GDM1 (cell line): ENCODE data around the gene S100A13.
"Not testable (repeated sequence)": the region's sequence is repeated elsewhere in the genome, so short reads cannot be mapped to it uniquely, and the experiment has no call there.

Experiments
- DNase-seq: peaks from one replicate; lab custom pipeline; 2025; lab: John Stamatoyannopoulos, UW

S100A13 gene

GRCh38 chr1:153626904-153627714 lies at the start of gene S100A13:
Gene S100A13, minus strand, starts transcription at chr1:153627505. Its CDS starts 1,033 bp downstream, at chr1:153626472.
- no peak for DNase-seq

GRCh38 chr1:153673511-153673910 lies 46.2 kb upstream of the S100A13 start:
- no peak for DNase-seq

- DNase-seq = not testable (repeated sequence)
Measured at GRCh38 chr1:153671628-153672353, 44.5 kb upstream of the S100A13 start.

- peak; percentile 96 for DNase-seq
Measured at GRCh38 chr1:153670859-153671627, 43.7 kb upstream of the S100A13 start, which contains the start of gene ILF2. Gene ILF2, minus strand, starts transcription at chr1:153670993. Its CDS starts 71 bp downstream, at chr1:153670922.

- no peak for DNase-seq
Measured at GRCh38 chr1:153670257-153670858, 43.1 kb upstream of the S100A13 start.

GRCh38 chr1:153669606-153670005 lies 42.3 kb upstream of the S100A13 start:
- DNase-seq = no peak

GRCh38 chr1:153668672-153669071 lies 41.4 kb upstream of the S100A13 start:
- DNase-seq = not testable (repeated sequence)

GRCh38 chr1:153667439-153667838 lies 40.1 kb upstream of the S100A13 start:
- DNase-seq = no peak

GRCh38 chr1:153663211-153663610 lies 35.9 kb upstream of the S100A13 start:
- DNase-seq = no peak

- no peak for DNase-seq
Measured at GRCh38 chr1:153662269-153662668, 35.0 kb upstream of the S100A13 start.

- no peak for DNase-seq
Measured at GRCh38 chr1:153661111-153661708, 33.9 kb upstream of the S100A13 start.

- no peak for DNase-seq
Measured at GRCh38 chr1:153659656-153660055, 32.4 kb upstream of the S100A13 start.

- DNase-seq = no peak
Measured at GRCh38 chr1:153659175-153659534, 31.9 kb upstream of the S100A13 start.

GRCh38 chr1:153658400-153659174 lies 31.3 kb upstream of the S100A13 start, which contains the start of gene SNAPIN:
Gene SNAPIN, plus strand, starts transcription at chr1:153658703. Its CDS starts 41 bp downstream, at chr1:153658744.
- DNase-seq = peak; percentile 76

GRCh38 chr1:153655333-153655732 lies 28.0 kb upstream of the S100A13 start:
- DNase-seq = no peak

GRCh38 chr1:153652805-153653500 lies 25.6 kb upstream of the S100A13 start:
- no peak for DNase-seq

GRCh38 chr1:153651771-153652170 lies 24.5 kb upstream of the S100A13 start:
- DNase-seq = no peak

GRCh38 chr1:153649863-153650235 lies 22.5 kb upstream of the S100A13 start:
- DNase-seq = no peak

- DNase-seq = no peak
Measured at GRCh38 chr1:153649137-153649862, 22.0 kb upstream of the S100A13 start.
